Lower leg skin (tissue), 3 donors: ENCODE measurements around the gene BRK1.
"Not testable (repeated sequence)": the region's sequence is repeated elsewhere in the genome, so short reads cannot be mapped to it uniquely, and the experiment has no call there.

ENCODE experiments used
- CTCF ChIP-seq, 3 donors: fragments of 450-650 bp; IDR thresholded peaks; one replicate each; pipeline ENCODE4 v1.5.1; 2016; ENCODE audit warnings: antibody characterized with exemption in 3 of 3, mild to moderate bottlenecking in 3 of 3, moderate library complexity in 2 of 3
- POLR2A ChIP-seq, 2 donors: fragments of 450-650 bp; IDR thresholded peaks; one replicate each; pipeline ENCODE4 v1.6.1; 2016 to 2017; ENCODE audit warnings: antibody characterized with exemption in 2 of 2, mild to moderate bottlenecking in 1 of 2, moderate library complexity in 1 of 2

- TF ChIP-seq CTCF, POLR2A (IDR thresholded peaks at IDR 0.05): not testable (repeated sequence)
Measured at GRCh38 chr3:10158555-10158954, 43.1 kb downstream of the BRK1 start.
